ENCODE results near the gene CRYGN.

The CRYGN gene

GRCh38 chr7:151386301-151387160, 53.4 kb downstream of the CRYGN start:
- Histone ChIP-seq H3K9ac (ENCODE audit: low read depth, low read length, poor library complexity, severe bottlenecking) (no peak overlapping the region), H3K27me3 (ENCODE audit: insufficient read depth, low read length, poor library complexity, severe bottlenecking) (no peaks in the 10 kb centered on the region), H3K4me3 (ENCODE audit: low read length, poor library complexity, severe bottlenecking) (no peak overlapping the region), H3K9me2 (replicated peaks; ENCODE audit: low read depth, low read length) (no peaks in the 10 kb centered on the region), H3K9me3 (ENCODE audit: insufficient read depth, low read depth, low read length) (no peaks in the 10 kb centered on the region), H4K20me1 (ENCODE audit: insufficient read depth, low read length, poor library complexity, severe bottlenecking) (no peaks in the 10 kb centered on the region), H3K79me2 (ENCODE audit: insufficient read depth, low read length) (no peaks in the 10 kb centered on the region), H3K4me2 (ENCODE audit: low read depth, low read length, poor library complexity, severe bottlenecking) (no peak overlapping the region), H3K4me1 (ENCODE audit: insufficient read depth, low read length, poor library complexity, severe bottlenecking) (no peaks in the 10 kb centered on the region), H2AFZ (ENCODE audit: low read length) (no peak overlapping the region), H3F3A (ENCODE audit: low read depth) (no peaks in the 10 kb centered on the region), H3K36me3 (ENCODE audit: insufficient read depth, low read length) (no peaks in the 10 kb centered on the region)
- TF ChIP-seq EZH2phosphoT487 (IDR thresholded peaks at IDR 0.05; ENCODE audit: borderline replicate concordance) (no peak), CTCF (conservative IDR thresholded peaks at IDR 0.05; ENCODE audit: low read length) (no peak)

GRCh38 chr7:151385626-151386300, 54.2 kb downstream of the CRYGN start:
- Histone ChIP-seq H2AFZ (ENCODE audit: low read length) (no peak overlapping the region), H3K27me3 (ENCODE audit: insufficient read depth, low read length, poor library complexity, severe bottlenecking) (no peaks in the 10 kb centered on the region), H3K79me2 (ENCODE audit: insufficient read depth, low read length) (no peaks in the 10 kb centered on the region), H3K9ac (ENCODE audit: low read depth, low read length, poor library complexity, severe bottlenecking) (no peak overlapping the region), H3K4me1 (ENCODE audit: insufficient read depth, low read length, poor library complexity, severe bottlenecking) (no peaks in the 10 kb centered on the region), H4K20me1 (ENCODE audit: insufficient read depth, low read length, poor library complexity, severe bottlenecking) (no peaks in the 10 kb centered on the region), H3K36me3 (ENCODE audit: insufficient read depth, low read length) (no peaks in the 10 kb centered on the region), H3F3A (ENCODE audit: low read depth) (no peaks in the 10 kb centered on the region), H3K9me2 (replicated peaks; ENCODE audit: low read depth, low read length) (no peaks in the 10 kb centered on the region), H3K4me2 (ENCODE audit: low read depth, low read length, poor library complexity, severe bottlenecking) (no peak overlapping the region), H3K9me3 (ENCODE audit: insufficient read depth, low read depth, low read length) (no peaks in the 10 kb centered on the region), H3K4me3 (ENCODE audit: low read length, poor library complexity, severe bottlenecking) (no peak overlapping the region)
- no peak for TF ChIP-seq EZH2phosphoT487 (IDR thresholded peaks at IDR 0.05; ENCODE audit: borderline replicate concordance)
- TF ChIP-seq CTCF (conservative IDR thresholded peaks at IDR 0.05; ENCODE audit: low read length): no peak

GRCh38 chr7:151384776-151385625, 54.9 kb downstream of the CRYGN start:
- Histone ChIP-seq H3K27me3 (ENCODE audit: insufficient read depth, low read length, poor library complexity, severe bottlenecking) (no peaks in the 10 kb centered on the region), H3K4me3 (ENCODE audit: low read length, poor library complexity, severe bottlenecking) (no peak overlapping the region), H2AFZ (ENCODE audit: low read length) (no peak overlapping the region), H4K20me1 (ENCODE audit: insufficient read depth, low read length, poor library complexity, severe bottlenecking) (no peaks in the 10 kb centered on the region), H3K9me2 (replicated peaks; ENCODE audit: low read depth, low read length) (no peaks in the 10 kb centered on the region), H3K79me2 (ENCODE audit: insufficient read depth, low read length) (no peaks in the 10 kb centered on the region), H3K4me1 (ENCODE audit: insufficient read depth, low read length, poor library complexity, severe bottlenecking) (no peaks in the 10 kb centered on the region), H3K9ac (ENCODE audit: low read depth, low read length, poor library complexity, severe bottlenecking) (no peak overlapping the region), H3F3A (ENCODE audit: low read depth) (no peaks in the 10 kb centered on the region), H3K4me2 (ENCODE audit: low read depth, low read length, poor library complexity, severe bottlenecking) (no peak overlapping the region), H3K36me3 (ENCODE audit: insufficient read depth, low read length) (no peaks in the 10 kb centered on the region), H3K9me3 (ENCODE audit: insufficient read depth, low read depth, low read length) (no peaks in the 10 kb centered on the region)
- TF ChIP-seq CTCF (conservative IDR thresholded peaks at IDR 0.05; ENCODE audit: low read length): no peak
- TF ChIP-seq EZH2phosphoT487 (IDR thresholded peaks at IDR 0.05; ENCODE audit: borderline replicate concordance): no peak

All from Loucy (cell line).